RKO (cell line): ENCODE data around the gene ATP5F1E.
"Not testable (repeated sequence)": the region's sequence is repeated elsewhere in the genome, so short reads cannot be mapped to it uniquely, and the experiment has no call there.

ENCODE experiments used
- DNase-seq: peaks from one replicate; pipeline ENCODE4 v3.0.0-alpha.2; 2016; ENCODE audit warnings: low spot score

Gene ATP5F1E

DNA sequence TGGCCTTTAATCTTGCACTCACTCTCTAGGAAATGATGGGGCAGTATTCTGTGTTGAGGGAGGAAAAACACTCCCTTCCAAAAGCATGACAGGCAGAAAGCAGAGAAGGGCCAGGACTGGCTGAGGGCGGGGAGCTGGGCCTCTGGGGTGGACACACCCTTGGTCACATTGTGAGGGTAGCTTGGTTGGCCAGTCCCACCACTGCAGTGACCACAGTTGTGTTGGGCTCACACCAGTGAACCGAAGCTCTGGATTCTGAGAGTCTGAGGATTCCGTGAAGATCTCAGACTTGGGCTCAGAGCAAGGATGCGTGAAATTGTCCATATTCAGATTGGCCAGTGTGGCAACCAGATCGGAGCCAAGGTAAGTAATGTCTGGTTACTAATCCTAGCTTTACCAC lies 12.9 kb downstream of the ATP5F1E start, which contains the start of gene TUBB1:
Gene TUBB1 (plus strand): TSS at position 213 of the 400 bp plus-strand sequence. CDS start 94 bp downstream, at position 307.
- no peak for DNase-seq

DNA sequence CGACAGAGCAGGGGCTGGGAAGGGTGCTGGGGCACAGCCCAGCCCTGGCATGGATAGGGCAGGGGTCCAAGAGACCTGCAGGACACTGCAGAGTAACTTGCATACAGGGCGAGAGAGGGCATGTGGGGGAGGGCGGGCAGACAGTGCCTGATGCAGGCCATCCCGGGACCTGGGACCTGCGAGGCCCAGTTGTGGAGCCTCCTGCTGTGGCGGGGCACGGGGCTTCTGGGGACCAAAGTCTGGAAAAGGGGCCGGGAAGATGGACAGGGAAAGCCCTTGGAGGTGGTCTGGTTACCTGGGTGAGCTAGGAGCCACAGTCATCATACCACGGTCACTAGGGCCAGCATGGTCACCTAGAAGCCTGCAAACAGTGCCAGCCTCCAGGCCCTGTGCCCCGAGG lies 13.3 kb downstream of the ATP5F1E start:
- no peak for DNase-seq

DNA sequence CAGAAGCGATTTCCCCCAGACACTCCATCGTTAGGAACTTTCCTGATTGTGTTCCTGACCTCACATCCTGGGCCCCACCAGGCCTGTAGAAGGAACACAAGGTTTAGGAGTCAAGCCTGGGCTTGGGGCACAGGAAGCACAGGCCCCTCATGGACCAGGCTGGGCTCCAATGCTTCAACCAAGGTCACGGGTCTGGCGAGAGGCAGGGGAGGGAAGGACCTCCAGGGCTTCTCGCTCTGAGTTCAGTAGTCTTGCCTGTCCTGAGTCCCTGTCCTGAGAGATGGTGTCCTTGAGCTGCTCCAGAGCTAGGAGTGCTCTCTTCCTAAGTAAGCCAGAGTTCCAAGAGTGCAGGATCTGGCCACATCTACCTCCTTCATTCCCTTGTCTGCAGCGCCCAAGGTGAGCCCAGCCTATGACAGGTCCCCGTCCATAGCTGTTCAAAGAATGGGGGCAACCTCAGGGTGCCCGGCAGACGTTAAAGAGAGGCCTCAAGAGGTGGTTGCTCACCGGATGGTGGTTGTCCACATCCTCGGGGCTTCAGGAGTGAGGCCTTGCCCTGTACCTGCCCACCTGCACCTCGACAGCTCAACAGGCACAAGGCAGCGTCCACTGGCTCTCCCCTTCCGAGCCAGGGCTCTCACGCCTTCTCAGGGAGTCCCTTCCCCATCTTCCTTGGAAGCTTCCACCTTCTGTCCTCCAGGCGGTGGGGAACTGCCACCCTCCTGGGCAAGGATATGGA lies 14.5 kb downstream of the ATP5F1E start:
- DNase-seq, result no peak

DNA sequence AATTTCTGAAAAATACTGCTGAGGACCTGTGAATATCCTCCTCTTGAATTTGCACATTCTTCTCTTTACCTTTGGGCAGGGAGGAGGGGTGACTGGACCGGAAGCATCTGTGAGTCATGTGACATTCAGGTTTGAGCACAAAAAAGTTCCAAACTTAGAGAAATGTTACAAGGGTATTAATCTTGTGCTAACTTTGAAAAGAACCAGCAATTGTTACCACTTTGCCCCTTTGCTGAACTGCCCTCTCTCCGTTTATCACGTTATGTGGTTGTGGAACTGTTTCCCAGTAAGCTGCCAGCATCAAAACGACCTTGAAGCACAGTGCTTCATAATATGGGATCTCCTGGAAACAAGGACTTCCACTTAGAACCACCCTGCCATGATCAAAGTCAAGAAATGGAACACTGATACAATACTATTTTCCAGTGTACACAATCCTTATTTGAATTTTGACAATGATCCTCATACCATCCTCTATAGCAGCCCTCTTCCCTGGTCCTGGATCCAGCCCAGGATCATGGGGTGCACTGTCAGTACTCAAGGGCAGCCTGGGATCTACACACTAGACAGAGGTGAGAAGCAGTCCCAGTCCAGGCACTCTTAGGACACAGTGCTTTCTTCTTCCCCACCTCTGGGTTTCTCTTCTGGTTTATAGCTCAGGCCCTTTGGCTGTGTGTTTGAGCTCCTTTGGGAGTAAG lies 15.2 kb downstream of the ATP5F1E start:
- no peak for DNase-seq

DNA sequence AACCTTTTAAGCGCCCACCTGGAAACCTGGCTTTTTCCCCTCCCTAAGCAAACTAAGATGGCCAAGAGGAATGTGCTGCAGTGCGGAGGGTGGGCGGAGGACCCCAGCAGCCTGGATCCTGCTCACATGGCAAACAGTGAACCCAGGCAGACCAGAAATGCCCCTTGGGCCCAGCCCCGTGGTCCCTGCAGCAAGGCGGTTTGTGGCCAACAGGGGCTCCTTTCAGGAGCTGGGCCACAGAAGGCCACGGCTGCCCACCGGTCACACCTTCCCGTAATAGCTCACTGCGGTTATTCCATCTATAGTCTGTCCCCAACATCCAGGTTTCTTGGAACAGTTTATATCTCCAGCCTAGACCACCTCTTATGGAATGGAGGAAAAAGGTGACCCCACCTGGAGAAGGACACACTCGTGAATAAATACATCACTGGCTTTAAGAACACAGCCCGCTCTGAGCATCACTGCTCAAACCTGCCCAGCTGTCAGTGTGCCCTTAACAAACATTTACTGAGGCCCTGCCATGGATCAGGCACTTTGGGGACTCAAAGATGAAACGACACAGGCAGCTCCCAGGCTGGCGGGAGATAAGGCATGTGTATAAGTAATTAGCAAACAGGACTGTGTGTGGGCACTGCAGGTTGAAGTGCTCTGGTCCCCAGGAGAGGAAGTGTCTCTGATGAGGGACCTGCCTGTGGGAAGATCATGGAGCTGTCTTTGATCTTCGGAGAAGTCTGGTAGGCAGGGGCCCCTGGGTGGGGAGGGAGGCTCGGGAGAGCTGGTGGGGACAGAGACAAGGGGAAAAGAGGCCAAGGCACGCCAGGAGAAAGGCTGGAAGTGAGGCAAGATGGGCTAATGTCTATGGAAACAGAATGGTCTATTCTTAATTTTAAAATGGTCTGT lies 16.1 kb downstream of the ATP5F1E start:
- no peak for DNase-seq

DNA sequence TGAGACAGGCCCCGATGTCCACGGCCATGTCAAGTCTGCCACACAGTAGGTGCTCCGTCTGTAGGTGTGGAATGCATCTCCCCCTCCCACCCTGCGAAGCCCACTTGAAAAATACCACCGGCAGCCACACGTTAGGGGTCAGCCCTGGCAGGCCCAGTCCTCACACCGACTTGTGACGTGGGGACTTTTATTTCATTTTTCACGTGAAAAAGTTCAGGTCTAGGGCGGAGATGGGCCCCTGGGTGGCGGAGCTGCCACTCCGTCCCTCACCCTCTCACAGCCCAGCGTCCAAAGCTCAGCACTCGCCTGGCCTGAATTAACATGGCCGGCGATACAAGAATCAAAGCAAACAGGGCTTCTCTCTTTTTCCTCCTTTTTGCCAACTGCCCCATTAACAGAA lies 16.7 kb downstream of the ATP5F1E start:
- no peak for DNase-seq

DNA sequence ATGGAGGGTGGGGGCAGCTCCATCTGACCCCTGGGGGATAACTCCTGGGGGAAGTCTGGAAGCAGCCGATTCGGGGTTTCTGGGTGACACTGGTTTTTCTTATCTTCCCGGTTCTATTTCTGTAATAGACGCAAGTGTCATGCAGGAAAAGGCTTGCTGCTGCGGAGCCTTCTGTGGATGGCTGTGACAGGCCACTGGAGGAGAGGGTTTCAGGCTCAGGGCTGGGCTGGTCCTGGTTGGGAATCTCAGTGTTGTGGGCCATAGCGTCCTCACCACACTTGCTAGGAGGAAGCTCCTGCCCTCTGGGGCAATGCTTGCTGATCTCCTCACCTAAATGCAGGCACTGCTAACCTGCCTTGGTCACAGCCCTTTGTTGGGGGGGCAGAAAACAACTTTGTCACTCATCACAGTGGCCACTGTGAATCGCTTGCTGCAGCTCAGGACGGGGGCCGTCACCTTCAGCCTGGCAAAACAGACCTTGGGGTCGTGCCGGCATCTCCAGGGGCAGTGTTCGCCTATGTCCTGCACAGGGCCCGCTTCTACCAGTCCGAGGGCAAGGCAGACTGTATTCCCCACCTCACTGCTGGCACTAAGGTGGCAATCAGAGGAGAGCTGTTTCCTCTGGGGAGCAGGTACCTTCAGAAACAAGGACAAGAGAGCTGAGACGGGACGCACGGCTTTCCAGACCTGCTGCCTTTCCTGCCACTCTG lies 17.3 kb downstream of the ATP5F1E start:
- no peak for DNase-seq

DNA sequence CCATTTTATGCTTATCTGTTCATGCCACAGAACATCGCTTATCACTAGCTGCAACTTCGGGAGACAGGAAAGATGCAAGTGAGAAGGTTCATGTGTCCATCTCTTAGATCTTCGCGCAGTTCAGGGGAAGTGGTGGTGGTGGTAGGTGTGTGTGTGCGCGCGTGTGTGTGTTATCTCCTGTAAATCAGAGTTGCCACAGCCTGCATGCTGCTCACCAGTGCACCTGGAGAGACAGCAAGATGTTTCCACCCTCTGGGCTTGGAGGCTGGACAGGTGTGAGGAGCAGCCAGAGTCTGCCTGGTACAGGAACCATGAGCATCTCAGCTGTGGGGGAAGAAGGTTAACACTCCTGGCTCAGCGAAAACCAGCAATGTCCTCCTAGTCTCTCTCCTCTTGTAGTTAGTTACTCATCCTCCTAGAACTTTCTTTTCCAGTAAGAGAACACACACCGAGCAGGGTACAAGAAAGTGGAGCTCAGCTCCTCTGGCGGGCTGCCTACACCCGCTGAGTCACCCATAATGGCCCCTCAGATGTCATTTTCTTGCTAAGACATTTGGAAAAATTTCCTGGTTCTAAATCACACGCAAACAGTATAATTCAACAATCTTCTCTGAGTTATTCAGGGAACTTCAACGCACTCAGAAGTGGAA lies 18.1 kb downstream of the ATP5F1E start:
- DNase-seq, result no peak

DNA sequence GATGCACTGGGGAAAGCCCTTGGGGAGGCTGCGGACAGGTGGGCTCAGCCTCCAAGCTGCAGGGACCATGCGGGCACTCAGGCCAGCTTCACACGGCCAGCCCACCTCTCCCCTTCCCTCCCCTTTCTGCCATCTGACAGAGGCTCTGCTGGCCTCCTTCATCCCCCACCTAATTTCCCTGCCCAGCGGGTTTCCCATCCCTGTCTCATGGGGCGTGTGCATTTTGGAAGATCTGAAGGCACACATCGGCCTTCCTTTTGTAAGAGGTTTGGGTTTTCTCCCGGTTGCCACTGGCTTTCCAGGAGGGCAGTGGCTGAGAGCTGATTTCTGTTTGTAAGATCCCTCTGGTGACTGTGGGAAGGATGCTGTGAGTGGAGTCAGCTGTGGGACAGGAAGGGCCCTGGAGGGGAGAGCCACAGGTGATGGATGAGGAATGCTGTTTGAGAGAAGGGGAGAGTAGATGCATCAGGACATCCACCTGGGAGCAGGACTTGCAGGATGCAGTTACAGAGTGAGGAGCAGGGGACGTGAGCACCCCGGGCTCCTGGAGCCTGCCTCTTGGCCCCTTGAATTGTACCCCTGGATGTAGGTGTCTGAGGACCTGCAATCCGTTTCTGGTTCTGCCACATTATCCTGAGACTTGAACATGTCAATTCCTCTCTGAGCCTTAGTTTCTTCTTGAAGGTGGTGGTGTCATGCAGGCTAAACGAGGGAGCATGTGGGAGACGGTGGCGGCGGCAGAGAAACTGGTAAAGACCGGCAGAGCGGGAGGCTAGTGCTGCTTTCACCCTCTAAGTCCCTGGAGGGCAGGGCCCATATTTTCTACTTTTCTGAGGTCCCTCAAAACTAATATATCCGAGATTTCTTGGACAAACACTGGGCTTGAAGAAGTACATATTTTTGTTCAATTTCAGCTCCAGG lies 18.8 kb downstream of the ATP5F1E start:
- DNase-seq, result no peak

DNA sequence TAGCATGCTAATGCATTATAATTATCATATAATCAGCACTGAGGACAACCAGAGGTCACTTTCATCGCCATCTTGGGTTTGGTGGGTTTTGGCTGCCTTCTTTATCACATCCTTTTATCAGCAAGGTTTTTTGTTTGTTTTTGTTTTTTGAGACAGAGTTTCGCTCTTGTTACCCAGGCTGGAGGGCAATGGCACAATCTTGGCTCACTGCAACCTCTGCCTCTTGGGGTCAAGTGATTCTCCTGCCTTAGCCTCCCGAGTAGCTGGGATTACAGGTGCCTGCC lies 20.3 kb downstream of the ATP5F1E start:
- not testable (repeated sequence) for DNase-seq

DNA sequence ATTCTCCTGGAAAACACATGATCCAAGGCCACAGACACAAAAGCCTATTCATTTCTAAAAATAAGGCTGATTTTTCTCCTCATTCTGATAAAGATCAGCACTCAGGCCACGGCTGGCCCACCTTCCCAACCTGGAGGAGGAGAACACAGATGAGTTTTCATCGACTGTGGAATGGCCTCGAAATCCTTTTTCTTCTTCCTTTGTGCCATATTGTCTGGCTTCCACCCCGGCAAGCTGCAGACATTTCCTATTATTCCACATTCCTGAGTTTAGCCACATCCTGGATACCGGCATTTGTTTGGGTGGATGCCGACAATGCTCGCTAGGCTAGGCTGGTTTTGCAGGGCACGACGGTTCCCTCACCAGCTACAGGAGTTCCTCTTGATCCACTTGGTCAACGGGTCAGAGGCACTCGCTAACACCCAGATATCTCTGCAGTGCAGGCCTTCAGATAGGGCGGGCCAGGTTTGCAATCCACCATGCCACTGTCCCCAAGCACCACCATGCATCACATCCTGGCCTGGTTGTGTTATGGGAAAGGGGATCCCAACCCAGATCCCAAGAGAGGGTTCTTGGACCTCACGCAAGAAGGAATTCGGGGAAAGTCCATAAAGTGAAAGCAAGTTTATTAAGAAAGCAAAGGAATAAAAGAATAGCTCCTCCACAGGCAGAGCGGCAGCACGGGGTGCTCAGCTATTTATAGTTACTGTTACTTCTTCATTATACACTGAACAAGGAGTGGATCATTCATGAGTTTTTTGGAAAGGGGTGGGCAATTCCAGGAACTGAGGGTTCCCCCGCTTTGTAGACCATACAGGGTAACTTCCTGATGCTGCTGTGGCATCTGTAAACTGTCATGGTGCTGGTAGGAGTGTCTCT lies 20.9 kb downstream of the ATP5F1E start:
- no peak for DNase-seq

DNA sequence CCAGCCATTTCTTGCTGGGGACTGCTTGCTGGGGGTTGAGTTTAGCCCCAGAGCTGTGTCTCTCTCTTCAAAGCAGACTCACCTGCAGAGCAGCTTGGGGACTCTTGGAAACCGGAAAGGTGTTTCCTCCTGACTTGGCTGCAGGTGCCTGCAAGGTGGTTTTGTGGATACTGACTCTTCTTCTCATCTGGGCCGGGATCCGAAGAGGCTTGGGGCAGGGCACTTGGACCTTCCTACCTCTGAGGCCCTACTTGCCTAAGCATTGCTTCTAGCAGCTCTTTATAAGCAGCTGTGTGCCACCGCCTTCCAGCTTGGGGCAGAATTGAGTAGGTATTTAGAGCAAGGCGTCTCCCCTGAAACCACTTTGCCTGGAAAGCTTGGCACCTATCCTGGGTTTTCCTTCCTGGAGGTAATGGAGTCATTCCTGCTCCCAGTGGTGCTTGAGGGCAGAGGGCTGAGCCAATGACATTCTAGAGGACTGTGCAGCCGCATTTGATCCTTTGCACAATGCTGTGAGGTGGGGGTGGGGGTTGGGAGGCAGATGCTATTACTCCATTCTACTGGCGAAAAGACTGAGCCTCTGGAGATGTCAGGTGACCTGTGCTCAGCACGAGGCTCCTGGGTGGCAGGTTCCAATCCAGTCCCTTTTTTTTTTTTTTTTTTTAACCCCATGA lies 21.7 kb downstream of the ATP5F1E start:
- DNase-seq, result no peak

DNA sequence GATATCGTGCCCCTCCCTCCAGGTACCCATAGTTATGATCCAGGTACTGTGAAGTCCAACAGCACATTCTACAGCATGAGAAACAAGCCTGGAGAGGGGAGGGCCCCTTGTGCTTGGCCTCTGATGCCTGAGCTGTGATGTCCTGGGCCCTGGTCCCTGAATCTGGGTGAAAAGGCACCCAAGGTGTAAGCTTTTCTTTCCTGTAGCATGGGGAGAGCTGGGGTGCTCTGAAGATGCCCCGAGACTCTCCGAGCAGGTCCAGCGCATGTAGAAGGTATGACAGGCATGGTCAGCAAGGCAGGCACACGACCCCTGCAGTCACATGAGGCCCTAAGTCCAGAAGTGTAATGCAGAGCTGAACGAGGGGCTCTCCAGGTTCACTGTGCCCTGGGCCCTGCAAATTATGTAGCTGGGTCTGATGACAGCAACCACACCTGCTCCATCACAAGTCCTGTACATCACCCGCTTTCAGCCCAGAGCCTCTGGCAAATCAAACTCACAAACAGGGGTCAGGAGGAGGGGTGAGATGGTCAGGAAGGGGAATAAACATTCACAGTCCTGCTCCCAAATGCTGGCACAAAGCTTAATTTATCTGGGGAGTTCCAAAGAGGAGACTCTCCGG lies 23.3 kb downstream of the ATP5F1E start:
- DNase-seq, result no peak

DNA sequence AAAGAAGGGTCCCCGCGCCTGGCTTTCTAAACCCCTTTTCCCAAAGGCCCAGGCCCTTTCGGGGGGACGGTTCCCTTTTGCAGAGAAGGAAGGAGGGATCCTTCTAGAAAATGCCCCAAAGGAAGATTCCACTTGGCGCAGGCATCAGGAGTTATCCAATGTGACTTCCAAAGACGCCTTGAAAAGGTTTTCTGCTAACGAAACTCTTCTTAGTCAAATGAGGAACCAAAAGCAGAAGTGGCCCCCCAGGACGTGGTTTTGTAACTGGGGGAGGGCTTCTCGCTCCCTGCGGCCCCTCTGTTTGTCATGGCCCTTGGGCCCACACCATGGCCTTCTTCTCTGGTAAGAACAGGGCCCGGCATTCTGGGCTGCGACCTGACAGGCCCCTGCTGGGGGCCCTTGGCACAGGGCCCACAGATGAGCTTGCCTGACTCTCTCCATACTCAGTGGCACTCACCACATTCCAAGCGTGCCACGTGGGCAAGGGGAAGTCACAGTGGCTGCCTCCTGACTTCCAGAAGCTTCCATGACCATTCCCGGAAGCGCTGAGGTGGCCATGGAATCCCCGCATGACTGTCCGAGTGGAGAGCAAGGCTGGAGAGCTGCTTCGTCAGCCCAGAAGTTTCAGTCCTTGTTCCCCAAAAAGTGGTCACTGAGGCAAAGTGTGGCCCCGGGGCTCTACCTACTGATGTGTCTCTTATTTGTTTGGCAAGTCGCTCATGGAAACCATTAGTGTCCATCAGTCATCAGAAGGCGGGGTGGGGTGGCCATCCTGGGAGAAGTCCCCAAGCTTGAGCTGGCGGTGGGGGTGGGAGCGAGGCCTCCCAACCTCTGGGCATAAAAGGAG lies 24.2 kb downstream of the ATP5F1E start:
- no peak for DNase-seq

DNA sequence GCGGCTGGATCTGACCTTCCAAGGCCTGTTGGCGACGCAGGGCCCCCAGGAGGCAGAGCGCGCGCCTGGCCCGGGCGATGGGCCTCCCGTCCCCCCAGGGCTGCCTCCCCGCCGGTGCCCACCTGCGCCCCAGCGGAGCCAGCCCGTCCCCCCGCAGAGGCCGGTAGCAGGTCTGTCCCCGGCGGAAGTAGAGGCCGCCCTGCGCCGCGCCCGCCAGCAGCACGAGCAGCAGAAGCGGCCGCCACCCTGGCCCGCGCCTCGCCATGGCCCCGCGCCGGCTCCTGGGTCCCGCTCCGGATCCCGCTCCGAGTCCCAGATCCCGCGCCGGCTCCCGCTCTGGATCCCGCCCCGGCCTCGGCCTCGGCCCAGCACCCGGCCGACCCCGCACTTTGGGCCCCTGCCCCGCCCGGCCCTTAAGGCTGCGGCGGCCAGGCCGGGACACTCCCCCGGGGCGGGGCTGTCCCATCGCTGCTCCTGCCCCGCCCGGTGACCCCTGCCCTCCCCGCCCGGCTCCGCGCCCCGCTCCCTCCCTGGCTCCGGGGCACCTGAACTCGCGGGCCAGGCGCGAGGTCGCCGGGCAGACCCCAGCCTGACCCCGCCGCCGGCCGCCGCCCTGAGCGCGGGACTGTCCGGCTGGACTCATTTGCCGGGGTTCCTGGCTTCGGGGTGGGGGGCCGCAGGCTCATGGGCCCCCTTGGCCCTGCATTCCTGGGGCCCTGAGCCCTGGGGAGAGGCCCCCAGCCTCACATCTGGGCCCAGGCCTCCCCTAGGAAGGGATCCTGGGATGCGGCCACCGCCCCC lies 25.1 kb downstream of the ATP5F1E start, which contains the start of gene CTSZ:
Gene CTSZ (minus strand): TSS at position 391 of the 801 bp plus-strand sequence. CDS start 126 bp downstream, at position 265.
- peak; percentile 70 for DNase-seq

DNA sequence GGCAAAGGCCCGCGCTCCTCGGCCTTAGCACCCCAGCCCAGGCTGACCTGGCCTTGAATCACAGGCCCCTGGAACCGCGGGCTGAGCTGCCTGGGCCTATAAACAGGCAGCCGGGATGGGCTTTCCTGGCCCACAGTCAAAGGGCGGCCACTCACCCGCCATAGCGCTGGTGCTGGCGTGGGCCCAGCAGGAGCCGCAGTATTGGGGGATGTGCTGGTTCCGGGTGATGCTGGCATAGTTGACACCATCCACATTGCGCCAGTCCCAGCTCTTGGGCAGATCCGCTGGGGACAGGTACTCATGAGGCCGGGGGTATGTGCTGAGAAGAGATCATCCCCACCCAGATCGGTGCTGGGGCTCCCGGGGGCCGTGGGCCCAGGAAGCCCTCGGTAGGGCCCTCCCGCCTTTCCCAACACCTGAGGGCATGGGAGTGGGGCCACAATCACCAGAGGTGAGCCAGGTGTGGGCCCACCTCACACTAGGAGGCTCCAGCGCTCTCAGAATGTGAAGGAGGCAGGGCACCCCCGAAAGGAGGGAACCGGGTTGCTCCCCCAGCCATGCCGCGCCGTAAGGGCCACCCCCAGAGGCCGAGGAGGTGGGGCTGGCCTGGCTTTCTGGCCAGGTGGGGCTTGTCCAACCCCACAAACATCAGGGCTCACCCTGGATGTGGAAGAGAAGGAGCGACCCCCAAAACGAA lies 25.8 kb downstream of the ATP5F1E start:
- DNase-seq, result peak; percentile 81
